ENCODE measurements around the gene REX1BD.

- TF ChIP-seq CTCF (conservative IDR thresholded peaks at IDR 0.05; ENCODE audit: low read length) (no peak), EZH2phosphoT487 (IDR thresholded peaks at IDR 0.05; ENCODE audit: borderline replicate concordance) (no peak)
These were observed 21.1 kb downstream of the REX1BD start for GRCh38 chr19:18609717-18610051.
